ENCODE data around the gene SH3PXD2A.
"Not testable (repeated sequence)": the region's sequence is repeated elsewhere in the genome, so short reads cannot be mapped to it uniquely, and the experiment has no call there.

Gene SH3PXD2A

GRCh38 chr10:103736763-103737162 lies 118.6 kb downstream of the SH3PXD2A start:
- no peak for DNase-seq

- no peak for DNase-seq
Measured at GRCh38 chr10:103736044-103736443, 119.3 kb downstream of the SH3PXD2A start.

GRCh38 chr10:103734731-103735130 lies 120.6 kb downstream of the SH3PXD2A start:
- no peak for DNase-seq

GRCh38 chr10:103733045-103733419 lies 122.3 kb downstream of the SH3PXD2A start:
- DNase-seq, result no peak

- DNase-seq, result no peak
Measured at GRCh38 chr10:103732339-103733044, 122.9 kb downstream of the SH3PXD2A start.

GRCh38 chr10:103731609-103732270 lies 123.6 kb downstream of the SH3PXD2A start:
- DNase-seq, result no peak

GRCh38 chr10:103731026-103731425 lies 124.3 kb downstream of the SH3PXD2A start:
- DNase-seq, result not testable (repeated sequence)

- DNase-seq, result no peak
Measured at GRCh38 chr10:103729851-103730250, 125.5 kb downstream of the SH3PXD2A start.

GRCh38 chr10:103727991-103728689 lies 127.2 kb downstream of the SH3PXD2A start:
- DNase-seq, result no peak

GRCh38 chr10:103727546-103727963 lies 127.8 kb downstream of the SH3PXD2A start:
- no peak for DNase-seq

- no peak for DNase-seq
Measured at GRCh38 chr10:103726637-103727036, 128.7 kb downstream of the SH3PXD2A start.

GRCh38 chr10:103725242-103725641 lies 130.1 kb downstream of the SH3PXD2A start:
- DNase-seq, result no peak

GRCh38 chr10:103724771-103725170 lies 130.6 kb downstream of the SH3PXD2A start:
- DNase-seq, result no peak

GRCh38 chr10:103724074-103724473 lies 131.3 kb downstream of the SH3PXD2A start:
- DNase-seq, result no peak

GRCh38 chr10:103723557-103723956 lies 131.8 kb downstream of the SH3PXD2A start:
- DNase-seq, result no peak

- no peak for DNase-seq
Measured at GRCh38 chr10:103722632-103723031, 132.7 kb downstream of the SH3PXD2A start.

- DNase-seq, result no peak
Measured at GRCh38 chr10:103720964-103721335, 134.4 kb downstream of the SH3PXD2A start.

- DNase-seq, result no peak
Measured at GRCh38 chr10:103720328-103720963, 134.9 kb downstream of the SH3PXD2A start.

- no peak for DNase-seq
Measured at GRCh38 chr10:103719036-103719435, 136.3 kb downstream of the SH3PXD2A start.

- no peak for DNase-seq
Measured at GRCh38 chr10:103718247-103718620, 137.1 kb downstream of the SH3PXD2A start.

GRCh38 chr10:103717341-103718246 lies 137.8 kb downstream of the SH3PXD2A start:
- no peak for DNase-seq
